PC-3 (cell line): ENCODE results near the gene SNTG2.

Experiments
- CTCF ChIP-seq: fragments of 300-600 bp; sonication (generic); conservative IDR thresholded peaks from 2 replicates; pipeline ENCODE4 v1.5.1; 2017; ENCODE audit warnings: antibody characterized with exemption, low read depth, mild to moderate bottlenecking, low read length
- EZH2 ChIP-seq: fragments of 300-600 bp; sonication (generic); IDR thresholded peaks from one replicate; pipeline ENCODE4 v1.6.1; 2017; ENCODE audit warnings: antibody characterized with exemption, mild to moderate bottlenecking, low read length; ENCODE audit not compliant: unreplicated experiment
- EZH2phosphoT487 ChIP-seq: fragments of 300-600 bp; sonication (generic); IDR thresholded peaks from 2 replicates; pipeline ENCODE4 v1.6.1; 2018; ENCODE audit warnings: mild to moderate bottlenecking, antibody characterized with exemption, low read length, borderline replicate concordance

DNA sequence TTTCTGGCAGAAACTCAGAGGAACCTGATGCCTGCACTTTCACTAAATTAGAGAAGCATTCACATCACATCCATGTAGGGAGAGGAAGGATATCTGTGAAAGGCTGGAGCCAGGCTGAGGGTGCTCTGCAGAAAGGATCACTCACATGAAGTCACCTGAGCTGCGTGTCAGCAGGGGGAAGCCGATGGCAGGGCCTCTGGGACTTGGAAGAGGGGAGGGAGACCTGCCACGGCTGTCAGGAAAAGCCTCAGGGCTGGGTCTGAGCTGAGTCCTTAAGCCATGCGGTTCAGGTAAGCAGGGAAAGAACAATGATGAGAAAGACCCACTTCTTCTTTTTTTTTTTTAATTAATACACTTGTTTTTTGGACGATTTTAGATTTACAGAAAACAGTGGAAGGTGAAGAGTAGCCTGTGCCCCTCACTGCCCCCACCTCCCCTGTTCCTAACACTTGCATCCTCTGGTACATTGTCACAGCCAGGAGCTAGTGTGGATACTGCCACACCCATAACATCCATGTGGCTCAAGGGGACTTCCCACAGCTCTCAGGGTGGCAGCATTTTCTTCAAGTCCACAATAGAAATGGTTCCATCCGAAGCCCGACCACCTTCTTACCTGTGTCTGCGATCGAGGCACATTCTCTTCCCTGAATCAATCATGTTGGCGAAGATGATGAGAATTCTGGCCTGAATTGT, 306.1 kb downstream of the SNTG2 start:
- TF ChIP-seq EZH2 (no peak), CTCF (no peak), EZH2phosphoT487 (no peak)
